HEK293 (cell line): ENCODE measurements around the gene MC1R.

Experiments
- CTCF ChIP-seq: fragments of 450-650 bp; formaldehyde crosslinking; IDR thresholded peaks from 2 replicates; pipeline ENCODE4 v1.5.1; 2016; ENCODE audit warnings: missing biosample characterization, missing genetic modification characterization
- IKZF3 ChIP-seq: fragments of 450-650 bp; IDR thresholded peaks from 2 replicates; pipeline ENCODE4 v1.5.0; 2018; ENCODE audit warnings: missing biosample characterization, mild to moderate bottlenecking, missing genetic modification characterization, moderate library complexity
- TSHZ1 ChIP-seq: fragments of 450-650 bp; formaldehyde crosslinking; IDR thresholded peaks from 2 replicates; pipeline ENCODE4 v1.5.1; 2016; ENCODE audit warnings: missing biosample characterization, missing genetic modification characterization, borderline replicate concordance
- YY1 ChIP-seq: fragments of 450-650 bp; formaldehyde crosslinking; IDR thresholded peaks from 2 replicates; pipeline ENCODE4 v1.5.1; 2018; ENCODE audit warnings: missing biosample characterization, missing genetic modification characterization
- ZBTB1 ChIP-seq: fragments of 450-650 bp; formaldehyde crosslinking; IDR thresholded peaks from 2 replicates; pipeline ENCODE4 v1.5.1; 2016; ENCODE audit warnings: missing biosample characterization, missing genetic modification characterization

- no peak for TF ChIP-seq YY1 (tag by site-specific recombination)
- no peak for TF ChIP-seq CTCF
- no peak for TF ChIP-seq IKZF3 (tag by site-specific recombination)
- no peak for TF ChIP-seq ZBTB1 (tag by site-specific recombination)
- no peak for TF ChIP-seq TSHZ1 (tag by site-specific recombination)
These were observed 6.3 kb downstream of the MC1R start for GRCh38 chr16:89924925-89925307.
